Measurements from ENCODE around the gene ZC3HAV1L. TPM values are rescaled to one million over a fixed set of nuclear protein-coding genes. Genes with fewer than 3 reads are reported as not detected.

ZC3HAV1L gene
- total and polyA plus RNA-seq, 2 of the 13 experiments (the other 11 are each of a cell fraction or from before 2014, with no cell fraction given) = 8.4 to 11.1 TPM

DNA sequence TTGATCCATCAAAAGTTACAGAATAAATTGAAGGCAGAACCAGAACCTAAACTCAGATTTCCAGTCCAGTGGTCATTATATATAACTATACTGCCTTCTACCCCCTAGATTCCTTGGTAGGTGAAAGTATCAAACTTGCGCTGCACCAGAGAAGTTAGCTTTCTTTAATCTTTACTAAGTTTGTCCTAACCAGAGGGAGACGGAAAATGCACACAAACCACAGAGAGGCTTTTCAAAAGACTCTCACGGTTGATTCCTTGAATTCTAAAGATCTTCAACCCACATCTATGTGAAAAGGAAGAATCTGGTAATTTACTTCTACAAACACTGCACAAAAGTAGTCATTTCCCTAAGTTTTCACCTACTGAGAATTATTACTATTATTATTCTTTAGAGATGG, 36.4 kb downstream of the ZC3HAV1L start:
- DNase-seq (ENCODE audit: low spot score) (no peak), ATAC-seq (no peak), FAIRE-seq (no peak)
- intact Hi-C loops (cut with micrococcal nuclease; ENCODE audit: unreplicated experiment) (no loop called here), in situ Hi-C loops (cut with HindIII; ENCODE audit: extremely low pct_ligation_motif_present, low pct_unique_long_range_greater_than_20kb) (no loop called here)
- no peaks in the 10 kb centered on the region for H3K36me3 ChIP-seq (replicated peaks in 1 of 2; ENCODE audit: control insufficient read depth in 1 of 2, insufficient read depth in 2 of 2, low read length in 2 of 2)
- H3K27ac ChIP-seq (ENCODE audit: extremely low read length, insufficient read depth, low read length) = no peak overlapping the region
- H3K9me3 ChIP-seq (ENCODE audit: low read length) = peaks cover 4% of the 10 kb centered on the region; the same call in 1 of the 2 replicates
- H2AFZ ChIP-seq (ENCODE audit: low read length) = no peak overlapping the region
- peaks cover 0 to 8% of the 10 kb centered on the region in 2 experiments; a peak in 3 of 5 replicates for H3K27me3 ChIP-seq (ENCODE audit: control insufficient read depth in 1 of 2, insufficient read depth in 2 of 2, low read length in 2 of 2)
- H4K20me1 ChIP-seq (ENCODE audit: insufficient read depth, low read length) = no peaks in the 10 kb centered on the region
- no peaks in the 10 kb centered on the region for H3K4me1 ChIP-seq (ENCODE audit: insufficient read depth, low read length)
- BruUV-seq (replicated peaks) = no TSS peak
- WGBS (ENCODE audit: low lambda C conversion rate) = 72% methylated on average over 3 of the region's 3 CpGs
- ChIA-PET CTCF (ENCODE audit: low intra/inter-chr PET ratio, low total read pairs) (no interaction called here), POLR2A (no interaction called here)
- H3K9ac ChIP-seq (ENCODE audit: insufficient read depth, low read depth, low read length) = no peak overlapping the region
- H3K79me2 ChIP-seq (ENCODE audit: insufficient read depth, low read length) = no peaks in the 10 kb centered on the region
- H3K4me2 ChIP-seq (ENCODE audit: low read depth, low read length) = no peak overlapping the region
- H3K4me3 ChIP-seq (replicated peaks in 1 of 3; ENCODE audit: insufficient read depth in 1 of 3, low read depth in 2 of 3, low read length in 3 of 3) = no peak overlapping the region
- TF ChIP-seq ZNF124 (CRISPR knock-in tag; IDR thresholded peaks at IDR 0.05) = no peak
- TF ChIP-seq ZNF598 (CRISPR knock-in tag; IDR thresholded peaks at IDR 0.05; ENCODE audit: borderline replicate concordance) = no peak
- TF ChIP-seq, protein P1, sequence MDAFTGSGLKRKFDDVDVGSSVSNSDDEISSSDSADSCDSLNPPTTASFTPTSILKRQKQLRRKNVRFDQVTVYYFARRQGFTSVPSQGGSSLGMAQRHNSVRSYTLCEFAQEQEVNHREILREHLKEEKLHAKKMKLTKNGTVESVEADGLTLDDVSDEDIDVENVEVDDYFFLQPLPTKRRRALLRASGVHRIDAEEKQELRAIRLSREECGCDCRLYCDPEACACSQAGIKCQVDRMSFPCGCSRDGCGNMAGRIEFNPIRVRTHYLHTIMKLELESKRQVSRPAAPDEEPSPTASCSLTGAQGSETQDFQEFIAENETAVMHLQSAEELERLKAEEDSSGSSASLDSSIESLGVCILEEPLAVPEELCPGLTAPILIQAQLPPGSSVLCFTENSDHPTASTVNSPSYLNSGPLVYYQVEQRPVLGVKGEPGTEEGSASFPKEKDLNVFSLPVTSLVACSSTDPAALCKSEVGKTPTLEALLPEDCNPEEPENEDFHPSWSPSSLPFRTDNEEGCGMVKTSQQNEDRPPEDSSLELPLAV (CRISPR knock-in tag; conservative IDR thresholded peaks at IDR 0.05; ENCODE audit: low read depth) = no peak
- no peak for TF ChIP-seq XRCC5 (optimal IDR thresholded peaks at IDR 0.05; ENCODE audit: low read length)
- TF ChIP-seq ZNF329 (CRISPR knock-in tag; IDR thresholded peaks at IDR 0.05; ENCODE audit: low read depth) = no peak
- TF ChIP-seq MEIS2 (CRISPR knock-in tag; IDR thresholded peaks at IDR 0.05) = no peak
- no peak for TF ChIP-seq ARHGAP35 (CRISPR knock-in tag; IDR thresholded peaks at IDR 0.05; ENCODE audit: borderline replicate concordance)
- no peak for TF ChIP-seq MBNL3 (CRISPR knock-in tag; conservative IDR thresholded peaks at IDR 0.05)
- TF ChIP-seq, protein P2, sequence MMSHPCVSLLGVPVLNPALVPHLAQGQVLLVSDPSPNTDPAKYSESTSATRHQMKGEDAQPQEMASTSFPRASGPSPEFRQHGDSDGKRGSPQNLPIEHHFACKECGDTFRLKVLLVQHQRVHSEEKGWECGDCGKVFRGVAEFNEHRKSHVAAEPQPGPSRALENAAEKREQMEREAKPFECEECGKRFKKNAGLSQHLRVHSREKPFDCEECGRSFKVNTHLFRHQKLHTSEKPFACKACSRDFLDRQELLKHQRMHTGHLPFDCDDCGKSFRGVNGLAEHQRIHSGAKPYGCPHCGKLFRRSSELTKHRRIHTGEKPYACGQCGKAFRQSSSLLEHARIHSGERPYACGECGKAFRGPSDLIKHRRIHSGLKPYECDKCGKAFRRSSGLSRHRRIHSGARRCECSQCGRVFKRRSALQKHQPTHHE (CRISPR knock-in tag; IDR thresholded peaks at IDR 0.05; ENCODE audit: borderline replicate concordance) = no peak
- no peak for TF ChIP-seq ZNF350 (CRISPR knock-in tag; IDR thresholded peaks at IDR 0.05; ENCODE audit: borderline replicate concordance, low read depth)
- no peak for TF ChIP-seq ZNF850 (CRISPR knock-in tag; conservative IDR thresholded peaks at IDR 0.05)
- no peak for TF ChIP-seq ZNF432 (CRISPR knock-in tag; IDR thresholded peaks at IDR 0.05; ENCODE audit: borderline replicate concordance)
- no peak for TF ChIP-seq ZMYM4 (CRISPR knock-in tag; IDR thresholded peaks at IDR 0.05)
- no peak for TF ChIP-seq ZC3H4 (CRISPR knock-in tag; IDR thresholded peaks at IDR 0.05; ENCODE audit: borderline replicate concordance)
- TF ChIP-seq, protein P3, sequence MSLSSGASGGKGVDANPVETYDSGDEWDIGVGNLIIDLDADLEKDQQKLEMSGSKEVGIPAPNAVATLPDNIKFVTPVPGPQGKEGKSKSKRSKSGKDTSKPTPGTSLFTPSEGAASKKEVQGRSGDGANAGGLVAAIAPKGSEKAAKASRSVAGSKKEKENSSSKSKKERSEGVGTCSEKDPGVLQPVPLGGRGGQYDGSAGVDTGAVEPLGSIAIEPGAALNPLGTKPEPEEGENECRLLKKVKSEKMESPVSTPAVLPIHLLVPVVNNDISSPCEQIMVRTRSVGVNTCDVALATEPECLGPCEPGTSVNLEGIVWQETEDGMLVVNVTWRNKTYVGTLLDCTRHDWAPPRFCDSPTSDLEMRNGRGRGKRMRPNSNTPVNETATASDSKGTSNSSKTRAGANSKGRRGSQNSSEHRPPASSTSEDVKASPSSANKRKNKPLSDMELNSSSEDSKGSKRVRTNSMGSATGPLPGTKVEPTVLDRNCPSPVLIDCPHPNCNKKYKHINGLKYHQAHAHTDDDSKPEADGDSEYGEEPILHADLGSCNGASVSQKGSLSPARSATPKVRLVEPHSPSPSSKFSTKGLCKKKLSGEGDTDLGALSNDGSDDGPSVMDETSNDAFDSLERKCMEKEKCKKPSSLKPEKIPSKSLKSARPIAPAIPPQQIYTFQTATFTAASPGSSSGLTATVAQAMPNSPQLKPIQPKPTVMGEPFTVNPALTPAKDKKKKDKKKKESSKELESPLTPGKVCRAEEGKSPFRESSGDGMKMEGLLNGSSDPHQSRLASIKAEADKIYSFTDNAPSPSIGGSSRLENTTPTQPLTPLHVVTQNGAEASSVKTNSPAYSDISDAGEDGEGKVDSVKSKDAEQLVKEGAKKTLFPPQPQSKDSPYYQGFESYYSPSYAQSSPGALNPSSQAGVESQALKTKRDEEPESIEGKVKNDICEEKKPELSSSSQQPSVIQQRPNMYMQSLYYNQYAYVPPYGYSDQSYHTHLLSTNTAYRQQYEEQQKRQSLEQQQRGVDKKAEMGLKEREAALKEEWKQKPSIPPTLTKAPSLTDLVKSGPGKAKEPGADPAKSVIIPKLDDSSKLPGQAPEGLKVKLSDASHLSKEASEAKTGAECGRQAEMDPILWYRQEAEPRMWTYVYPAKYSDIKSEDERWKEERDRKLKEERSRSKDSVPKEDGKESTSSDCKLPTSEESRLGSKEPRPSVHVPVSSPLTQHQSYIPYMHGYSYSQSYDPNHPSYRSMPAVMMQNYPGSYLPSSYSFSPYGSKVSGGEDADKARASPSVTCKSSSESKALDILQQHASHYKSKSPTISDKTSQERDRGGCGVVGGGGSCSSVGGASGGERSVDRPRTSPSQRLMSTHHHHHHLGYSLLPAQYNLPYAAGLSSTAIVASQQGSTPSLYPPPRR (CRISPR knock-in tag; IDR thresholded peaks at IDR 0.05; ENCODE audit: borderline replicate concordance) = no peak
- no peak for TF ChIP-seq ZNF878 (CRISPR knock-in tag; IDR thresholded peaks at IDR 0.05)
- no peak for TF ChIP-seq ZNF75D (CRISPR knock-in tag; IDR thresholded peaks at IDR 0.05; ENCODE audit: borderline replicate concordance)
- TF ChIP-seq STAT5B (CRISPR knock-in tag; IDR thresholded peaks at IDR 0.05) = no peak

Data from HepG2 (cell line).